NCI-H2227 treated with DMSO at 0.1 percent for 48 hours (cell line): Measurements from ENCODE around the gene NME1.

Source experiments
- DNase-seq: peaks from one replicate; lab custom pipeline; 2025; lab: John Stamatoyannopoulos, UW

NME1 gene

DNA sequence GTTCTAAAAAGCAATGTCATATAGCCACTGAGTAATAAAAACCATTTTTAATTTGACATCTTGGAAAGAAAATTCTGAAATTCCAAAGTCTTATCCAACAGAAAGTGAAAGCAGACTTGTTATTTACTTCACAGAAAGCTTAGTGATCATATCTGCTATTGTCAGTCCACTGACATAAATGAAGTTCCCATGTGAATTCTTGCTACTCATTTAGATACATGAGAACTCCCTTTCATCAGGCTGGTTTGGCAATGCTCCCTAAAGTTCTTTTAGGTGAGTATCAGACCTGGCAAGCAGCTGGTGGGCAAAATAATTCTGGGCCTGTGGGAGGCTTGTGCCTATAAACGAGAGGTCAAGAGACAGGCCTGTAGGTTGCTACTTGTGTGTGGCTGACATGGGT, 36.3 kb downstream of the NME1 start:
- no peak for DNase-seq

DNA sequence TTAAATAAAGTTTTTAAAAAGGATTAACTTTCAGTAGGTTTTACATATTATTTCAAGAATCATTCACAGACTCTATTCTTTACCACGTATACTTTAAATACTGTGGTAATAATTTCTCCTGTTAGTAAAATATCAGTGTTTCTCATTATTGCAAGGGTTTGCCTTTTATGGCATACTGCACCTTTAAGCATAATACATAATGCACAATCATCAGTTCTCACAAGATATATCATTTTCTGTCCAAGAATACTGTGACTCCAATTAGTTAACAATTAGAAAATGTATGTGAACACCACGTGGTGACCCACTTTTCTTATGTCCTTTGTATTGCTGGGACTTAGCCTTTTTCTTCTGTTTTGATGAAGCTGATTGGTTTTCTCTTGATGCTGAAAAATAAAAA, 38.5 kb downstream of the NME1 start:
- no peak for DNase-seq

DNA sequence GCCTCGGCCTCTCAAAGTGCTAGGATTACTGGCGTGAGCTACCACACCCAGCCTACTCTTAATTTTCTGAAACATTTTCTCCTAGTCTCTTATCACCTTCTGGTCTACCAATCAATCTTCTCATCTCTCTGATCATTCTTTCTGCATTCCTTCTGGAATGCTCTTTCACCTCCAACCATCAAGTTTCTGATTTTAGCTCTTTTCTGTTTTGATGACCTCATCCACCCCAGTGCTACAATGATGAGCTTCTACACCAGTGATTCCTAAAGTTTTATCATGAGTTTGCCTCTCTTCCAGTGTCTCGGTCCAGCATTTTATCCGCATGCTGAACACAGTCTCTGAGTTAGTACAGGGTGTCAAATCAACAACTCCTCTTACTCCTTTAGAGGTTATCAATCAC, 44.4 kb downstream of the NME1 start:
- no peak for DNase-seq

DNA sequence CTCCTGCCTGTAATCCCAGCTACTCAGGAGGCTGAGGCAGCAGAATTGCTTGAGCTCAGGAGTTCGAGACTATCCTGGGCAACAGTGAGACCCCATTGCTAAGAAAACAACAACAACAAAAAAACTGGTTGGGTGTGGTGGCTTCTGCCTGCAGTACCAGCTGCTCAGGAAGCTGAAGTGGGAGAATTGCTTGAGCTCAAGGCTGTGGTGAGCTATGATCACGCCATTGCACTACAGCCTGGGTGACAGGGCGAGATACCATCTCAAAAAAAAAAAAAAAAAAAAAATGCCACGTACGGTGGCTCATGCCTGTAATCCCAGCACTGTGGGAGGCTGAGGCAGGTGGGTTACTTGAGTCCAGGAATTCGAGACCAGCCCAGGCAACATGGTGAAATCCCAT, 46.9 kb downstream of the NME1 start:
- DNase-seq = no peak

DNA sequence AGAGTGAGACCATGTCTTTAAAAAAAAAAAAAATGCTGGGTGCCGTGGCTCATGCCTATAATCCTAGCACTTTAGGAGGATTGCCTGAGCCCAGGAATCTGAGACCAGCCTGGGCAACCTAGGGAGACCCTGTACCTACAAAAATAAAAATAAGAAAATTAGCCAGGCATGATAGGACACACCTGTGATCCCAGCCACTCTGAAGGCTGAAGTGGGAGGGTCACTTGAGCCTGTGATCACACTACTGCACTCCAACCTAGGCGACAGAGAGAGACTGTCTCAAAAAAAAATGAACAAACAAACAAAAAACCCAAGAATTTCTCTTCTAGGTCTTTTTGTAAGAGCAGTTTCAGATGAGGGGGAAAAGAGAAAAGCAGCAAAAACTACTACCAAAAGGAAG, 47.5 kb downstream of the NME1 start:
- no peak for DNase-seq

DNA sequence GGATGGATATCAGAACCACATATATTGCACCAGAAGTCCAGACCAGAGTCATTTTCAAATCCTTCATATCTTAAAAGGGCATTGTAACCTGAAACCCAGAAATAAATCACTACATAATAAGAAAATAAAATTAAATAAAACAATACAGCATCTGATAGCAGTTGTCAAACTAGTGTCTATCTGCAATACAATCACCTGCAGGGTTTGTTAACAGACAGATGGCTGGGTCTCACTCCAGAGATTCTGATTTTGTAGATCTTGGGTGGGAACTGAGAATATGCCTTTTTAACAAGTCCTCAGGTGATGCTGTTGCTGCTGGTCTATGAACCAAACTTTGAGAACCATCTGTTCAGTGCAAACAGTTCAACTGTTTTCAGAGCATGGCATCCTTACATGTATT, 50.5 kb downstream of the NME1 start:
- DNase-seq = no peak
